Lower leg skin (tissue), 4 donors: ENCODE measurements around the gene NCKAP5. TPM values are rescaled to one million over a fixed set of nuclear protein-coding genes. Genes with fewer than 3 reads are reported as not detected.

Experiments used
- DNase-seq, 2 donors: peaks; one replicate each; pipeline ENCODE4 v3.0.0-alpha.2; 2019; ENCODE audit warnings: low spot score in 2 of 2
- H3K4me3 ChIP-seq: fragments of 200-600 bp; sonication (generic); 2 replicates; pipeline ENCODE4 v1.5.1; 2017; ENCODE audit warnings: mild to moderate bottlenecking, low read depth; ENCODE audit not compliant: poor library complexity, severe bottlenecking
- POLR2A ChIP-seq, 2 donors: fragments of 450-650 bp; IDR thresholded peaks; one replicate each; pipeline ENCODE4 v1.6.1; 2016 to 2017; ENCODE audit warnings: antibody characterized with exemption in 2 of 2, mild to moderate bottlenecking in 1 of 2, moderate library complexity in 1 of 2
- WGBS, 2 donors: methylation state at CpG; one replicate each; pipeline ENCODE4 v1.1.5; 2018; 5-methylcytosine and 5-hydroxymethylcytosine counted together
- intact Hi-C: fragments of 100-400 bp; cut with DNase I; formaldehyde crosslinking; loops from one replicate; pipeline ENCODE4 v1.15.0; 2023; ENCODE audit warnings: low total_unique reads
- total RNA-seq, 4 donors: library from RNA; depleted of rRNA; stranded (reverse); fragments of >200 nt; gene quantifications; one replicate each; pipeline ENCODE4 v1.1.0, GENCODE V29; 2016
- TF ChIP-seq, protein P1 (sequence below), 3 donors: fragments of 450-650 bp; IDR thresholded peaks; one replicate each; pipeline ENCODE4 v1.5.1; 2016; ENCODE audit warnings: antibody characterized with exemption in 3 of 3, mild to moderate bottlenecking in 3 of 3, moderate library complexity in 2 of 3

Gene NCKAP5
- total RNA-seq, 4 donors from 2014 or later = 2.0 to 5.1 (median 3.6) TPM

DNA sequence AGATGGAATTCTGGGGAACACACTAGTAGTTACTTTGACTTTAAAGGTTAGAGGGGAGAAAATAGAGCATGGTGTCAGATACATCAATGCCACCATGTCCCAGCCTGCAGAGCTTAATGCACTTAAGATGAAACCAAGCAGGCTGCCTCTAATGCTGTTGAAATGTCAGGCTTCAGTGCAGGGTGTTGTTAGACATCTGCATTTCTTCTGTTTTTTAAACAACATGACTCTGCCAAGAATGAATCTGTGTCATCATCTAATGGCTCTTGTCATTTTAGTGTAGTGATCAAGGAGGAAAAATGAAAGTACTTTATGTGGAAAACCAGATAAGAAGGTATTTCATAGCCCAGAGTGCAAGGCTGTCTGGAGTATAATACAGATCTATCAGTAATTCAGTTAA lies 928.1 kb downstream of the NCKAP5 start:
- intact Hi-C loops = no loop called here
- DNase-seq = no peak
- TF ChIP-seq, protein P1, sequence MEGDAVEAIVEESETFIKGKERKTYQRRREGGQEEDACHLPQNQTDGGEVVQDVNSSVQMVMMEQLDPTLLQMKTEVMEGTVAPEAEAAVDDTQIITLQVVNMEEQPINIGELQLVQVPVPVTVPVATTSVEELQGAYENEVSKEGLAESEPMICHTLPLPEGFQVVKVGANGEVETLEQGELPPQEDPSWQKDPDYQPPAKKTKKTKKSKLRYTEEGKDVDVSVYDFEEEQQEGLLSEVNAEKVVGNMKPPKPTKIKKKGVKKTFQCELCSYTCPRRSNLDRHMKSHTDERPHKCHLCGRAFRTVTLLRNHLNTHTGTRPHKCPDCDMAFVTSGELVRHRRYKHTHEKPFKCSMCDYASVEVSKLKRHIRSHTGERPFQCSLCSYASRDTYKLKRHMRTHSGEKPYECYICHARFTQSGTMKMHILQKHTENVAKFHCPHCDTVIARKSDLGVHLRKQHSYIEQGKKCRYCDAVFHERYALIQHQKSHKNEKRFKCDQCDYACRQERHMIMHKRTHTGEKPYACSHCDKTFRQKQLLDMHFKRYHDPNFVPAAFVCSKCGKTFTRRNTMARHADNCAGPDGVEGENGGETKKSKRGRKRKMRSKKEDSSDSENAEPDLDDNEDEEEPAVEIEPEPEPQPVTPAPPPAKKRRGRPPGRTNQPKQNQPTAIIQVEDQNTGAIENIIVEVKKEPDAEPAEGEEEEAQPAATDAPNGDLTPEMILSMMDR (IDR thresholded peaks at IDR 0.05) = no peak
- TF ChIP-seq POLR2A (IDR thresholded peaks at IDR 0.05) = no peak
- H3K4me3 ChIP-seq = no peak overlapping the region

DNA sequence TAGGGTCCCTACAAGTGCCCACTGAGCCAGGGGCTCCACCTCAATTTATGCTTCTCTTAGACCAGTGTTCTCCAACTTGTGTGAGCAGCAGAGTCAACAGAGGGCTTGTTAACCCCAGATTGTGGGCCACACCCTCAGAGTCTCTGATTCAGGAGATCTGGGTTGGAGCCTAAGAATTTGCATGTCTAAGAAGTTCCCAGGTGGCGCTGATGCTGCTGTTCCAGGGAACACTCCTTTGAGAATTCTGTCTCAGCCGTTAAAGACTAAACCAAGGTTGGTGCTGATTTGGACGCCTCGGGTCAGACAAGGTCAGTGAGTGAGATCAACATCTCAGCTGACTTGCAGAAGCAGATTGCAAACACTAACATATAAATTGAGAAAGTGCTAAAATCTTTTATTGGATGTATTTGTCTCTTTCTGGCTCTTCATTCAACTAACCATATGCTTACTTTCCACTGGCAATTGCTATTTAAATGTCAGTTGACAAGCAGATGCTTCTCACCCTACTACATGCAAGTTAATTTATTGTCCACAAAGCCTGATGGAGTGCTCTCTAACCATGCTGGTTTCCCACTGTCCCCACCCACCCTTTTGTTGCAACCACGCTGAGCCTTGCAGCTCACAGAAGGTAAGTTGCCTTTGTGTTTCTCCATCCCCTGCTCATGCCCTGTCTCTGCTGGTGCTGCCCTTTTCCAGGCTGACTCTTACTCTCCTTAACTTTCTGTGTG lies 929.8 kb downstream of the NCKAP5 start:
- no peak overlapping the region for H3K4me3 ChIP-seq
- TF ChIP-seq, protein P1 (IDR thresholded peaks at IDR 0.05) = no peak
- no peak for TF ChIP-seq POLR2A (IDR thresholded peaks at IDR 0.05)
- intact Hi-C loops = no loop called here
- 64 to 66% methylated on average over 5 of the region's 5 CpGs for WGBS, 2 donors
- DNase-seq = no peak

- no peak for DNase-seq
- WGBS, 2 donors = 25 to 40% methylated on average over 1 of the region's 1 CpG
- TF ChIP-seq, protein P1 (IDR thresholded peaks at IDR 0.05) = no peak
- no peak for TF ChIP-seq POLR2A (IDR thresholded peaks at IDR 0.05)
- H3K4me3 ChIP-seq = no peak overlapping the region
- intact Hi-C loops = no loop called here
Measured at GRCh38 chr2:132636346-132636745, 931.9 kb downstream of the NCKAP5 start.

DNA sequence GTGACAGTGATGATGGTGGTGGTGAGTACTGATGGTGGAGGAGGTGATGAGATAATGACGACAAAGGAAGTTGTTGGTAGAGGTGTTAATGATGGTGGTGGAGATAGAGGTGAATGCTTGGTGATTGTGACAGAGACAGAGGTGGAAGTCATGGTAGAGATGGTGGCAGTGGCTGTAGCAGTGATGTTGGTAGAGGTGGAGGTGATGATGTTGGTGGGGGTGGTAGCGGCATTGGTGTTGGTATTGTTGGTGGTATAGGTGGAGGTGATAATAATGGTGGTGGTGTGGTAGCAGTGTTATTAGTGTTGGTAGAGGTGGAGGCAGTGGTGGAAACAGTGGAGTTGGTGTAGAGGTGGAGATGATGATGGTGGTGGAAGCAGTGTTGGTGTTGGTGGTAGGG lies 934.6 kb downstream of the NCKAP5 start:
- intact Hi-C loops = no loop called here
- no peak for TF ChIP-seq POLR2A (IDR thresholded peaks at IDR 0.05)
- TF ChIP-seq, protein P1 (IDR thresholded peaks at IDR 0.05) = no peak
- WGBS, 2 donors = 92 to 98% methylated on average over 2 of the region's 2 CpGs
- H3K4me3 ChIP-seq = no peak overlapping the region
- DNase-seq = no peak

GRCh38 chr2:132632000-132632649 lies 936.1 kb downstream of the NCKAP5 start:
- no peak for DNase-seq
- WGBS, 2 donors = 33 to 37% methylated on average over 6 of the region's 6 CpGs
- intact Hi-C loops = no loop called here
- H3K4me3 ChIP-seq = no peak overlapping the region
- TF ChIP-seq POLR2A (IDR thresholded peaks at IDR 0.05) = no peak
- TF ChIP-seq, protein P1 (IDR thresholded peaks at IDR 0.05) = no peak
